Stimulated activated CD8-positive, alpha-beta memory T cell treated with anti-CD3 and anti-CD28 coated beads, Interleukin-15, amount 100 ng/mL, for 24 hours (primary cell): ENCODE measurements around the gene ZNF195.
"Not testable (repeated sequence)": the region's sequence is repeated elsewhere in the genome, so short reads cannot be mapped to it uniquely, and the experiment has no call there.

ENCODE experiments used
- DNase-seq: peaks from one replicate; pipeline ENCODE4 v3.0.0-alpha.2; 2020; ENCODE audit warnings: low read depth

ZNF195 gene

DNA sequence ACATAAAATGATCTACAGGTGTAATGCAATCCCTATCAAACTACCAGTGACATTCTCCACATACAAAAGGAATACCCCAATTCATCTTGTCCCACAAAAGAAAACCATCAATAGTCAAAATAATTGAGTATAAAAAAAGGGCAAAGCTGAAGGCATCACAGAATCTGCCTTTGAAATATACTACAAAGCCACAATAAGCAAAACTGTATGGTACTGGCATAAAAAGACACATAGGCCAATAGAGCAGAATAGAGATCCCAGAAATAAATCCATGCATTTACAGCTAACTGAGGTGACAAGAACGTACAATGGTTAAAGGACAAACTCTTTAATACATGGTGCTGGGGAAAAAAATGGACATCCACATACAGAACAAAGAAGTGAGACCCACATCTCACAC, 31.8 kb downstream of the ZNF195 start:
- DNase-seq, result no peak

DNA sequence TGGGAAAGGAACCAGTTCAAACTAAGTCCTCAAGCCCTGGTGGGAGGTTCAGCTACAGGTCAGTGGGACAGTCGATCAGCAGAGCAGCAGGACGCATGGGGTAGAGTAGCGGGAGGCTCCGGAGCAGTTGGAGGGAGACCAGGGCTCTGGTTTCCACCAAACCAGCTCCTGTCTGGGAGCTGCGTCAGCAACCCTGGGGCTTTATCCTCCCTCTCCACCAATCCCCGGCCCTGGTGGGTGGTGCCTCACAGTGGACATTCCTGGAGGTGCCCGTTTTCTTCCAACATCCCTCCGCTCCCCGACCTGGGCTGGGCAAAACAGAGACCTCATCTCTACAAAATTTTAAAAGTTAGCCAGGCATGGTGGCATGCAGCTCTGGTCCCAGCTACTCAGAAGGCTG, 32.4 kb downstream of the ZNF195 start:
- DNase-seq, result no peak

DNA sequence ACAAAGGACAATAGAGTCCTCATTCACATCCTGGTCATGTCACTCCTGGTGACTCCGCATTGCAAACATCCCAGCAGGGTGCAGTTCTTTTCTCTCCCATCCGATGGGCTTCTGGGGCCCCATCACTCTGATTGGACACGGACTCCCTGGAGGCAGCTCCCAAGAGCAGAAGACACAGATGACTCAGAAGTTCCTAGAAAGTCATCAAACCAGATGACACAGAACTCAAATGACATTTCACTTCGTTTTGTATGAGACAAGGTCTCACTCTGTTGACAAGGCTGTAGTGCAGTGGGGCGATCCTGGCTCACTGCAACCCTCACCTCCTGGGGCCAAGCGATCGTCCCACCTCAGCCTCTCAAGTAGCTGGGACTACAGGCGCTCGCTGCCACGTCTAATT, 33.2 kb downstream of the ZNF195 start:
- DNase-seq, result no peak

DNA sequence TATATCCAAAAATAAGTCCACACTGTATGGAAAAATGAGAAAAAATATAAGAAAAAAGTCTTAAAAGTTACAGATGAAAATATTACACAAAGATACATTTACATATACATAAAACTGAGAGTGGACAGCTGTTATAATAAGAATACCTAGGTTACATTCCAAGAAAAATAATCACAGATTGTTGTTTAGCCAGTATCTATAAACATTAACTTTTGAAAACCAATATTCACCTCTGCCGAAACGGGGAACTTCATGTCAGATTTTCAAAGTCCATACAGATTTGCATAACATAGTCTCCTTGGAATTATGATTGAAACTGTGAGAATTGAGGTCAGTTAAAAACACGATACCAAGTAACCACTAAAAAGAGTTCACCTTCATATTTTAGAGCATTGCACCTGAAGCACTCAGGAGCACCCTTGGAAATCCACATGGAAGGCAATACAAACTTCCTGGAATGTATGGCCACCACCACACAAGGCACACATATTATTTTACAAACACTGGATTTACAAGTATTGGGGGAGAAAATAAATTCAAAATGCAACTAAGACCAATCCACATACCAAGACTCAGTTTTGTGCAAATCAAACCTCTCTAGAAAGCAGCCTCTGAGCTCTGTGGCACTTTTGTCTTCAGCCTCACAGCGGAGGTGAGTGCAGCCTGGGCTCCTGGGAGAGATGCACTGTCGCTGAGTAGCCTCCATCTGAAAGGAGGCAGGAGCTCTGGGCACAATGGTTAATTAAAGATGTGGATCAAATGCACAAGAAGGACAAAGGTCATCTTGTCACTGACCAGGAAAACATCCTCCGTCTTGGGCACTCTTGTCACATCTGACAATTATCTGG, 34.4 kb downstream of the ZNF195 start:
- DNase-seq, result no peak

DNA sequence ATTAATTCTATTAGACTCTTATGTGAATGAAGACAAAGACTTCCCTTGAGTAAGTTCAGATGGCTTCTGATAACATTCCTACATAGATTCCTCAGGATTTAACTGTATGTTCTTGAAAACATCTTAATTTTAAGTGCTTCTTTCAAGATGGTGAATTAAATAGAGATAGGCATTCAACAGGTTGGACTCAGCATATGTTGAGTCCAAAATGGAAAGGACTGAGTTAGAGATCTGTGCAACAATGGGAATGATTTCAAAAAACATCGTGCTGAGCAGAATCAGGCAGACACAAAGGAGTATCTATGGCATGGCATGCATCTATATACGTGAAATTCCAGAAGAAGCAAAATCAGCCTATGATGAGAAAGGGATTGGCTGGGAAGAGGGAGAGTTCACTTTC, 36.2 kb downstream of the ZNF195 start:
- DNase-seq, result no peak

DNA sequence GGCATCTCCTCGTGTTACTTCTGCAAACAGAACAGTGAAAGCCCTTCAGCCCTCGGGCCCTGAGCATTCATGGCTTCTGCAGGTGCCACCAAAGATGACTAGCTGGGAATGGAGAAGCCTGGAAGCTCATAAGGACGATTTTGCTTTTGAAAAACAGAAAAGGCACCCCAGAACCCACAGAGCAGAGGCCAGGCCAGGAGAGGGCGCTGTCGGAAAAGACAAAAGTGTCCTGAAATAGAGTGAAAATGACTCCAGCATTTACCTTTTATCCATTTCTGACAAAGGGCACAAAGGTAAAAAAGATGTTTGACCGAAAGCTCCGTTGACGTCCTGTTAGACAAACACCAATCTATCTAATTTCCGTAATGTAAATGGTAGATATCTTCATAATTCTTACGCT, 37.6 kb downstream of the ZNF195 start:
- peak; percentile 45 for DNase-seq

DNA sequence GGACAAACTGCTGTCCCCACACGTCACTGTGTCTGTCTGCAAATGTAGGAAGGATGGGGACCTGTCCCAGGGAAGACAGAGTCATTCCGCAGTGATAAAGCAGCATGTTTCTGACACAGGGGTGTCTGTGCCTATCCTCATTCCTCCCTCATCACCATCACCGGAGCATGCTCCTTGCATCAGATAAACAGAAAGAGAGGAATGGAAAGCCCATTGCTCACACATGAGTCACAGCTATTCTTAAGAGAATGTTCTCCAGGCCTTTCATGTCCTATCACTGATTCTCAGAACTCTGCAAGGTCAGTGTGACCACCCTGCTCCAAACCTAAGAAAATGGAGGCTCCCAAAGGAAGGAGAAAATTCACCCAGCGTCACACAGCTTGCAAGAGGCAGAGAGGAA, 38.9 kb downstream of the ZNF195 start:
- no peak for DNase-seq

DNA sequence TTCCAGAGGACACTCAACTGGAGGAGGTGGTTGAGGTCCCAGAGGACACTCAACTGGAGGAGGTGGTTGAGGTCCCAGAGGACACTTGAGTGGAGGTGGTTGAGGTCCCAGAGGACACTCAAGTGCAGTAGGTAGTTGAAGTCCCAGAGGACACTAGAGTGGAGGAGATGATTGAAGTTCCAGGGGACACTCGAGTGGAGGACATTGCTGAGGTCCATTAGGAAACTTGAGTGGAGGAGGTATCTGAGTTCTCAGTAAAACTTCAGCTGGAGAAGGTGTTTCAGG, 39.7 kb downstream of the ZNF195 start:
- DNase-seq, result no peak

DNA sequence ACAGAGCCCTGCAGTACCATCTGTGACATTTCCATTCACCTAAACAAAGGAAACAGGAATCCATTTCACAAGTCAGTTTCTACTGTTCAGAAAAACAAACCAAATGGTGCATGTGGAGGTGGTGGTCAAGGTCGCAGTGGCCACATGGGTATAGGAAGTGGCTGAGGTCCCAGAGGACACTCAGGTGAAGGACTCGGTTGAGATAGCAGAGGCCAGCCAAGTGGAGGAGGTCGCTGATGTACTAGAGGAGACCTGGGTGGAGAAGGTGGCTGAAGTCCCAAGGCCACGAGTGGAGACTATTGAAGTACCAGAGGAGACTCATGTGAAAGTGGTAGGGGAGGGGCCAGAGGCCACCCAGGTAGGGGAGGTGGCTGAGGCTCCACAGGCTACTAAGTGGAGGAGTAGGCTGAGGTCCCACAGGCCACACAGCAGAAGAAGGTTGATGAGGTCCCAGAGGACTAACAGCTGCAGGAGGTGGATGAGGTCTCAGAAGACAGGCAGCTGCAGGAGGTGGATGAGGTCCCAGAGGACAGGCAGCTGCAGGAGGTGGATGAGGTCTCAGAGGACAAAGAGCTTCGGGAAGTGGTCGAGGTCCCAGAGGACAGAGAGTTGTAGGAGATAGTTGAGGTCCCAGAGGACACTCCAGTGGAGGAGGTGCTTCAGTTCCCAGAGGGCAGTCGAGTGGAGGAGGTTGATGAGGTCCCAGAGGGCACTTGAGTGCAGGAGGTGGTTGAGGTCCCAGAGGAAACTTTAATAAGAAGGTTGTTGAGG, 40.2 kb downstream of the ZNF195 start:
- DNase-seq, result no peak

DNA sequence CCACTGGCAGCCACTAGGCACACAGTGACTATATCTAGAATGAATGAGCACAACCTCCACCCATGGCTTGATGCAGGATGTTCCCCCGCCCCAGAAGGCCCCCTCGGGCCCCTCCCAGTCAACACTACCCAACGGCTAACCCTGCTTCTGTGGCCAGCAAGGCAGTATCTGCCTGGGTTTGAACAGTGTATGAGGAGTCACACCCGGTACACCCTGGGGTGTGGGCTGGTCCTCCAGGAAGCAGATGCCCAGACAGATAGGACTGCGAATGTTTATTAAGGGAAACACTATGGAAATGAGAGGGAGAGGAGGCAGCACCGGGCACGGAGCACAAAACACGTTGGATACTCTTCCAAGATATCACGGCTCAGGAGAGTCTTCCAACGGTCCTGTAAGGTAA, 42.5 kb downstream of the ZNF195 start:
- DNase-seq, result not testable (repeated sequence)

DNA sequence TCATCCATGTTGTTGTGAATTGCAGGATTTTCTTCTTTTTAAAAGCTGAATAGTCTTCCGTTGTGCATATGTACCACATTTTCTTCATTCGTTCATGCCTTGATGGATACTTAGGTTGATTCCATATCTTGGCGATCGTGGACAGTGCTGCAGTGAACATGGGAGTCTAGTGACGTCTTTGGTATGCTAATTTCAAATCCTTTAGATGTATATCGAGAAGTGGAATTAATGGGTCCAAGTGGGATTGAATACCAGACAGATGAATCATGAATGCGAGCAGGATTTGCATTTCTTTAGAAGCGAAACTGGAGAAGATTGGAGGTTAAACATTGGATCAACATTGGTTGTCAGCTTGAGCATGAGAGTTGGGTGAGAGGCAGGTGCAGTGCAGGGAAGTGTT, 45.8 kb downstream of the ZNF195 start:
- DNase-seq, result not testable (repeated sequence)

DNA sequence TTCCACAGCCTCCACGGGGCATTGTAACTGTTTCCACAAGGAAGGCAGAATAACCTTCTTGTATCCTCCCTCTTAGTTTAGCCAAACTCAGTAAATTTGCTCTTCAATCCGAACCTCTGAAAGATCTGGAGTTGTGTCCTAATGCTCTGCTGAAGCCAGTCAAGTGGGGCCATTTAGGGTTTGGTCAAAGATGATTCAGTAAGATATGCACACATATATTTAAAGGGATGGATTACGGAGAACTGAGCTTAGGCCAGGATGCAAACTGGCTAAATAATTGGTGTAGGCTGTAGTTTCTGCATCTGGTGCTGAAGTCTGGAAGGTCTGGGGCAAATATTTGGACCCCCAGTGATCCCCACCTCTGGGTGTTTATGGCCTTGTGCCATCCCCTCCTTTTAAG, 47.9 kb downstream of the ZNF195 start:
- DNase-seq, result not testable (repeated sequence)

DNA sequence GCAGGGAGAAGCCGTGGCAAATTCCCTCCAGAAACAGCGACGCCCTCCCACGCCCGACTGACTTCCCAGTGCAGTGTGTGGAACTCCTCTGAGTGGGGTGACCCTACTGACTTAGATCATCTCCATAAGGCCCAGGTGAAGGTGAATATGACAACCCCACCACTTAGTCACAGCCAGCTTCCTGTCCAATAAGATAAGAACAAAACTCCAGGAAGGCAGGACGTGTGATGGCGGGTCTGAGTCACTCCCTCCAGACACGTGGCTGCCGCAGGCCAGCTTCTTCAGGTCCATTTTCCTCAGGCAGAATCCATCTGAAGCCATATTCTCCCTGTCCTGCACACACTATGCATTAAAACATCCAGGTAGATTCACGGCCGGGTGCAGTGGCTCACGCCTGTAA, 48.9 kb downstream of the ZNF195 start:
- not testable (repeated sequence) for DNase-seq

DNA sequence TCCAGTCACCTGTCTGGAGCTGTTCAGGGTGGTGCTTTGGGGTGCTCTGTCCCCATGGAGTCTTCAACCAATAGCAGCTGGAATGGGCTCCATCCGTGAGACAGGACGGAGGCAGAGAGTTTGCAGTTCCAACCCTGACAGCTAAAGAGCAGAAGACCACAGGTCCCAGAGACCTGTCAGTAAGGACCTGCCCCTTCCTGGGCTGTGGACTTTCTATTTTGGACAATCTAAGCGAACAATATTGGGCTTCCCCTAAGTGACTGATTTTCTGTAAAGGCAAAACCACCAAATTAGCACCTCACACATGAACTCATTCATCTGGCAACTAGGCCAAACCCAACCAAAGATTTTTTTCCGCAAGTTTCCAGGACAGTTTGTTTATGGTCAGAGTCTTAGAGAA, 50.4 kb downstream of the ZNF195 start:
- DNase-seq, result not testable (repeated sequence)

DNA sequence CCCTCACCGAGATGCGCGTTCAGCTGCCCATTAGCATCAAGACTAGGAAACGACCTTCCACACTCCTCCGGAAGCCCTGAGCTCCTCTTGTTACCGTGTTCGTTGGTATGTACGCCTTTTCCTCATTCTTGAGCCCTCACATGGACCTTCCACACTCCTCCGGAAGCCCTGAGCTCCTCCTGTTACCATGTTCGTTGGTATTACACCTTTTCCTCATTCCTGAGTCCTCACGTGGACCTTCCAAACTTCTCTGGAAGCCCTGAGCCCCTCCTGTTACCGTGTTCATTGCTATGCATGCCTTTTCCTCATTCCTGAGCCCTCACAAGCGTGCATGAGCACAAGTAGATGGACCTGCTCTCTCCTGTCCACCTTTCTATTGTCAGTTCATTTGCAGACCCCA, 52.5 kb downstream of the ZNF195 start:
- DNase-seq, result not testable (repeated sequence)

DNA sequence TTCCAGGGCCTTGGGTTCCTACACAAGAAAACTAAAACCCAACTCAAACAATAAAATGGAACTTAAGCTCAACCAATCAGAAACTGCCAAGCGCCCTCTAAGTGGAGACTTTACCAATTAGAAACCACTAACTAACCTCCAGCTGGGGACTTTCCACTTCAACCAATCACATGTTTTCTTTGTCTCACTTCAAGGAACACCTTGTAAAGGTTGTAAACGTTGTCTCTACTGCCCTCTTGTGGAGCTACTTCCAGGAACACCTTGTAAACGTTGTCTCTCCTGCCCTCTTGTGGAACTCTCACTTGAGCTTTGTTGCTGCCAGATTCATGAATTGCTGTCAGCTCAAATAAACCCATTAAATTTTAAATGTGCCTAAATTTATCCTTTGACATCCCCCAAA, 54.2 kb downstream of the ZNF195 start:
- DNase-seq, result not testable (repeated sequence)
